GM23248 (cell line): ENCODE data around the gene TNIP3.

Source experiments
- EZH2 ChIP-seq: fragments of 200-600 bp; sonication (generic); IDR thresholded peaks from 2 replicates; pipeline ENCODE4 v1.6.1; 2018; ENCODE audit warnings: antibody characterized with exemption, mild to moderate bottlenecking; ENCODE audit not compliant: insufficient read depth, poor library complexity, severe bottlenecking
- EZH2phosphoT487 ChIP-seq: fragments of 200-600 bp; sonication (generic); IDR thresholded peaks from 2 replicates; pipeline ENCODE4 v1.6.1; 2018; ENCODE audit warnings: antibody characterized with exemption, moderate library complexity, mild to moderate bottlenecking, low read depth; ENCODE audit not compliant: insufficient read depth

DNA sequence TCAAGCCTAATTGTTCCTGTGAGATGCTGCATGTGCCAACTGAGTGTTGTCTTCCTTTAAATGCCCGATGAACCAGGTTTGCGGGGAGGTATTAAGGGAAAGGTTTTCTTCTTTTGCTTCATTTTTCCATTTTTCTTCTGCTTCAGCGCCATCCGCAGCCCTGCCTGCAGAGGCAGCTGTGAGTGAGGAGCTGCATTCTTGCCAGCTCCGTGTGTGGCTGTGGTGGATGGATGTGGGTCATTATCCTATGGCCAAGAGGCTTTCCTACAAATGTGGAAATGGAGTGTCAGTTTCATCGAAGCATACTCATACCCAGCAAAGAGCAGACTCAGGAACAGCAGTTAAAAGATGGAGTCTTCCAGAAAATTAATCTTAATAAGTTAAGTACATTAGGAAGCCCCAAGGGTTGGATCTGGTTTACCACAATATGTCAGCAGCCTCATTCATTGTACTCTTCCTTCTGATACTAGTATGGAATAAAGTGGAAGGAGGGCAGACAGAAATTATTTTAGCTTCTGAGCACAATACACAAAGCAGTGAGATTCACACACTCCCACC, 37.6 kb downstream of the TNIP3 start:
- TF ChIP-seq EZH2 (no peak), EZH2phosphoT487 (no peak)
